ENCODE data around the gene CLEC18B.
"Not testable (repeated sequence)": the region's sequence is repeated elsewhere in the genome, so short reads cannot be mapped to it uniquely, and the experiment has no call there.

CLEC18B gene

GRCh38 chr16:74413920-74414319 lies 7.4 kb downstream of the CLEC18B start:
- not testable (repeated sequence) for H3K79me2 ChIP-seq (ENCODE audit: insufficient read depth, low read length); H3K9me2 ChIP-seq (replicated peaks; ENCODE audit: insufficient read depth, low read length); H3F3A ChIP-seq (ENCODE audit: insufficient read depth); H3K4me2 ChIP-seq (ENCODE audit: low read depth, low read length, poor library complexity, severe bottlenecking); H3K27me3 ChIP-seq (ENCODE audit: low read length); H3K36me3 ChIP-seq (ENCODE audit: low read length); H3K27ac ChIP-seq (ENCODE audit: low read depth, low read length); H4K20me1 ChIP-seq (ENCODE audit: low read depth, low read length); H3K9ac ChIP-seq (ENCODE audit: low read length); H3K9me3 ChIP-seq (ENCODE audit: insufficient read depth, low read length); H2AFZ ChIP-seq (ENCODE audit: low read depth, low read length, severe bottlenecking); H3K4me3 ChIP-seq (ENCODE audit: insufficient read depth, low read length, poor library complexity, severe bottlenecking)

- H3K9me3 ChIP-seq (ENCODE audit: insufficient read depth, low read length); H2AFZ ChIP-seq (ENCODE audit: low read depth, low read length, severe bottlenecking); H3K79me2 ChIP-seq (ENCODE audit: insufficient read depth, low read length); H3K4me3 ChIP-seq (ENCODE audit: insufficient read depth, low read length, poor library complexity, severe bottlenecking); H3K27ac ChIP-seq (ENCODE audit: low read depth, low read length); H3K4me2 ChIP-seq (ENCODE audit: low read depth, low read length, poor library complexity, severe bottlenecking); H3K27me3 ChIP-seq (ENCODE audit: low read length); H3K9ac ChIP-seq (ENCODE audit: low read length); H3F3A ChIP-seq (ENCODE audit: insufficient read depth); H3K9me2 ChIP-seq (replicated peaks; ENCODE audit: insufficient read depth, low read length); H4K20me1 ChIP-seq (ENCODE audit: low read depth, low read length); H3K36me3 ChIP-seq (ENCODE audit: low read length): not testable (repeated sequence)
Observed at GRCh38 chr16:74413485-74413884, 7.8 kb downstream of the CLEC18B start.

- not testable (repeated sequence) for H3K4me2 ChIP-seq (ENCODE audit: low read depth, low read length, poor library complexity, severe bottlenecking); H3K9me2 ChIP-seq (replicated peaks; ENCODE audit: insufficient read depth, low read length); H3K79me2 ChIP-seq (ENCODE audit: insufficient read depth, low read length)
Observed at GRCh38 chr16:74412775-74413390, 8.4 kb downstream of the CLEC18B start.

GRCh38 chr16:74412138-74412774 lies 9.0 kb downstream of the CLEC18B start:
- H3K4me2 ChIP-seq (ENCODE audit: low read depth, low read length, poor library complexity, severe bottlenecking); H3K9me3 ChIP-seq (ENCODE audit: insufficient read depth, low read length); H3K9me2 ChIP-seq (replicated peaks; ENCODE audit: insufficient read depth, low read length); H3K36me3 ChIP-seq (ENCODE audit: low read length); H4K20me1 ChIP-seq (ENCODE audit: low read depth, low read length); H3K4me3 ChIP-seq (ENCODE audit: insufficient read depth, low read length, poor library complexity, severe bottlenecking); H3K27me3 ChIP-seq (ENCODE audit: low read length); H3K79me2 ChIP-seq (ENCODE audit: insufficient read depth, low read length); H3K27ac ChIP-seq (ENCODE audit: low read depth, low read length); H3F3A ChIP-seq (ENCODE audit: insufficient read depth); H2AFZ ChIP-seq (ENCODE audit: low read depth, low read length, severe bottlenecking); H3K9ac ChIP-seq (ENCODE audit: low read length): not testable (repeated sequence)

More at GRCh38 chr16:74412775-74413390, 8.4 kb downstream of the CLEC18B start:
- H3K9ac ChIP-seq (ENCODE audit: low read length); H3K36me3 ChIP-seq (ENCODE audit: low read length); H3K27ac ChIP-seq (ENCODE audit: low read depth, low read length); H3K4me3 ChIP-seq (ENCODE audit: insufficient read depth, low read length, poor library complexity, severe bottlenecking); H3F3A ChIP-seq (ENCODE audit: insufficient read depth); H3K9me3 ChIP-seq (ENCODE audit: insufficient read depth, low read length); H3K27me3 ChIP-seq (ENCODE audit: low read length); H2AFZ ChIP-seq (ENCODE audit: low read depth, low read length, severe bottlenecking); H4K20me1 ChIP-seq (ENCODE audit: low read depth, low read length): not testable (repeated sequence)

- not testable (repeated sequence) for H3K9me3 ChIP-seq (ENCODE audit: insufficient read depth, low read length); H3K36me3 ChIP-seq (ENCODE audit: low read length); H3F3A ChIP-seq (ENCODE audit: insufficient read depth); H3K4me3 ChIP-seq (ENCODE audit: insufficient read depth, low read length, poor library complexity, severe bottlenecking); H3K79me2 ChIP-seq (ENCODE audit: insufficient read depth, low read length); H3K9ac ChIP-seq (ENCODE audit: low read length); H4K20me1 ChIP-seq (ENCODE audit: low read depth, low read length); H3K27me3 ChIP-seq (ENCODE audit: low read length); H3K27ac ChIP-seq (ENCODE audit: low read depth, low read length); H2AFZ ChIP-seq (ENCODE audit: low read depth, low read length, severe bottlenecking); H3K9me2 ChIP-seq (replicated peaks; ENCODE audit: insufficient read depth, low read length); H3K4me2 ChIP-seq (ENCODE audit: low read depth, low read length, poor library complexity, severe bottlenecking)
Observed at GRCh38 chr16:74410981-74411380, 10.3 kb downstream of the CLEC18B start.

GRCh38 chr16:74410057-74410957 lies 11.0 kb downstream of the CLEC18B start:
- H3K9me3 ChIP-seq (ENCODE audit: insufficient read depth, low read length); H3K79me2 ChIP-seq (ENCODE audit: insufficient read depth, low read length); H3K4me2 ChIP-seq (ENCODE audit: low read depth, low read length, poor library complexity, severe bottlenecking); H3K36me3 ChIP-seq (ENCODE audit: low read length); H3K27ac ChIP-seq (ENCODE audit: low read depth, low read length); H3K9ac ChIP-seq (ENCODE audit: low read length); H2AFZ ChIP-seq (ENCODE audit: low read depth, low read length, severe bottlenecking); H4K20me1 ChIP-seq (ENCODE audit: low read depth, low read length); H3K9me2 ChIP-seq (replicated peaks; ENCODE audit: insufficient read depth, low read length); H3F3A ChIP-seq (ENCODE audit: insufficient read depth); H3K4me3 ChIP-seq (ENCODE audit: insufficient read depth, low read length, poor library complexity, severe bottlenecking); H3K27me3 ChIP-seq (ENCODE audit: low read length): not testable (repeated sequence)

- not testable (repeated sequence) for H4K20me1 ChIP-seq (ENCODE audit: low read depth, low read length); H3K4me3 ChIP-seq (ENCODE audit: insufficient read depth, low read length, poor library complexity, severe bottlenecking); H3K27me3 ChIP-seq (ENCODE audit: low read length); H2AFZ ChIP-seq (ENCODE audit: low read depth, low read length, severe bottlenecking); H3K9me2 ChIP-seq (replicated peaks; ENCODE audit: insufficient read depth, low read length); H3K4me2 ChIP-seq (ENCODE audit: low read depth, low read length, poor library complexity, severe bottlenecking); H3K27ac ChIP-seq (ENCODE audit: low read depth, low read length); H3K9ac ChIP-seq (ENCODE audit: low read length); H3K79me2 ChIP-seq (ENCODE audit: insufficient read depth, low read length); H3K9me3 ChIP-seq (ENCODE audit: insufficient read depth, low read length); H3F3A ChIP-seq (ENCODE audit: insufficient read depth); H3K36me3 ChIP-seq (ENCODE audit: low read length)
Observed at GRCh38 chr16:74409185-74409981, 11.9 kb downstream of the CLEC18B start.
